HUES64 (cell line): ENCODE data around the gene UBE2M. TPM values are rescaled to one million over a fixed set of nuclear protein-coding genes. Genes with fewer than 3 reads are reported as not detected.
"Not testable (repeated sequence)": the region's sequence is repeated elsewhere in the genome, so short reads cannot be mapped to it uniquely, and the experiment has no call there.

ENCODE experiments used
- H3K27ac ChIP-seq: 2 replicates; pipeline ENCODE4 v1.7.0; 2013; ENCODE audit warnings: low read depth, low read length, inconsistent platforms
- H3K27me3 ChIP-seq: 2 replicates; pipeline ENCODE4 v1.6.1; 2013; ENCODE audit warnings: mild to moderate bottlenecking, low read length; ENCODE audit not compliant: insufficient read depth
- H3K36me3 ChIP-seq: 2 replicates; pipeline ENCODE4 v1.6.1; 2013; ENCODE audit warnings: mild to moderate bottlenecking, low read length; ENCODE audit not compliant: insufficient read depth
- H3K4me1 ChIP-seq: 2 replicates; pipeline ENCODE4 v1.6.1; 2013; ENCODE audit warnings: mild to moderate bottlenecking, low read length, moderate library complexity; ENCODE audit not compliant: insufficient read depth
- H3K4me3 ChIP-seq: 2 replicates; pipeline ENCODE4 v1.5.1; 2013; ENCODE audit warnings: mild to moderate bottlenecking, low read length, moderate library complexity
- H3K9ac ChIP-seq: 2 replicates; pipeline ENCODE4 v1.6.1; 2013; ENCODE audit warnings: mild to moderate bottlenecking, low read depth, low read length
- H3K9me3 ChIP-seq: 2 replicates; pipeline ENCODE4 v1.6.1; 2013; ENCODE audit warnings: low read depth, low read length; ENCODE audit not compliant: insufficient read depth
- WGBS: fragments of 150-250, 120-280 bp; methylation state at CpG from one replicate; pipeline ENCODE4 v1.1.7; 2013; ENCODE audit warnings: missing lambda C conversion rate; 5-methylcytosine and 5-hydroxymethylcytosine counted together
- polyA plus RNA-seq, 2 experiments: library from polyadenylated mRNA; stranded (reverse); fragments of 50-300 nt; gene quantifications; one replicate each; pipeline ENCODE4 v1.2.3, GENCODE V29; 2013

The UBE2M gene
- 89.2 TPM for polyA plus RNA-seq (2013, experiment 1 of 2)
- 96.9 TPM for polyA plus RNA-seq (2013, experiment 2 of 2)

- H3K9me3 ChIP-seq, result no peaks in the 10 kb centered on the region
- H3K36me3 ChIP-seq, result peaks cover 11% of the 10 kb centered on the region
- peak within 1 kb of the TSS; percentile 99 for H3K9ac ChIP-seq
- H3K4me1 ChIP-seq, result no peaks in the 10 kb centered on the region
- H3K27ac ChIP-seq, result peak within 1 kb of the TSS; percentile 100
- under 1% methylated on average over 62 of the region's 62 CpGs for WGBS
- H3K4me3 ChIP-seq, result peak within 1 kb of the TSS; percentile 66
- peaks cover 21% of the 10 kb centered on the region for H3K27me3 ChIP-seq
Observed at GRCh38 chr19:58558066-58558622, at the start of gene UBE2M. UBE2M (minus strand) TSS chr19:58558611; CDS start chr19:58558381, 230 bp downstream.

- not testable (repeated sequence) for H3K9me3 ChIP-seq, H3K4me3 ChIP-seq, H3K4me1 ChIP-seq, H3K27me3 ChIP-seq, H3K36me3 ChIP-seq, H3K27ac ChIP-seq, H3K9ac ChIP-seq
- WGBS, result 92% methylated on average over 23 of the region's 28 CpGs
Observed at GRCh38 chr19:58607213-58607612, 48.8 kb upstream of the UBE2M start.

GRCh38 chr19:58606251-58606896 lies 48.0 kb upstream of the UBE2M start:
- H3K9ac ChIP-seq, H3K4me3 ChIP-seq, H3K36me3 ChIP-seq, H3K4me1 ChIP-seq, H3K27ac ChIP-seq, H3K9me3 ChIP-seq, H3K27me3 ChIP-seq: not testable (repeated sequence)
- 90% methylated on average over 61 of the region's 62 CpGs for WGBS

- peaks cover 18% of the 10 kb centered on the region; the same call in 1 of the 2 replicates for H3K36me3 ChIP-seq
- H3K27ac ChIP-seq, result no peak overlapping the region
- H3K4me3 ChIP-seq, result no peak overlapping the region
- WGBS, result 95% methylated on average over 4 of the region's 4 CpGs
- H3K4me1 ChIP-seq, result no peaks in the 10 kb centered on the region
- H3K9ac ChIP-seq, result no peak overlapping the region
- H3K9me3 ChIP-seq, result no peaks in the 10 kb centered on the region
- no peaks in the 10 kb centered on the region for H3K27me3 ChIP-seq
Observed at GRCh38 chr19:58586133-58586765, 27.8 kb upstream of the UBE2M start.

- 73% methylated on average over 5 of the region's 6 CpGs for WGBS
- no peak overlapping the region for H3K27ac ChIP-seq
- H3K9ac ChIP-seq, result no peak overlapping the region
Observed at GRCh38 chr19:58585442-58586132, 27.2 kb upstream of the UBE2M start.

GRCh38 chr19:58584498-58585441 lies 26.4 kb upstream of the UBE2M start:
- H3K27ac ChIP-seq, result no peak overlapping the region
- WGBS, result 92% methylated on average over 7 of the region's 9 CpGs

More at GRCh38 chr19:58585442-58586132, 27.2 kb upstream of the UBE2M start:
- Histone ChIP-seq H3K4me1 (no peaks in the 10 kb centered on the region), H3K4me3 (no peak overlapping the region), H3K36me3 (peaks cover 18% of the 10 kb centered on the region; the same call in 1 of the 2 replicates), H3K27me3 (no peaks in the 10 kb centered on the region), H3K9me3 (no peaks in the 10 kb centered on the region)

GRCh38 chr19:58582985-58583384 lies 24.6 kb upstream of the UBE2M start:
- Histone ChIP-seq H3K9me3 (no peaks in the 10 kb centered on the region), H3K27ac (no peak overlapping the region), H3K4me3 (no peak overlapping the region), H3K9ac (no peak overlapping the region), H3K27me3 (no peaks in the 10 kb centered on the region), H3K4me1 (no peaks in the 10 kb centered on the region), H3K36me3 (peaks cover 18% of the 10 kb centered on the region; the same call in 1 of the 2 replicates)
- 95% methylated on average over 6 of the region's 6 CpGs for WGBS

More at GRCh38 chr19:58584498-58585441, 26.4 kb upstream of the UBE2M start:
- H3K27me3 ChIP-seq, result no peaks in the 10 kb centered on the region
- no peaks in the 10 kb centered on the region for H3K4me1 ChIP-seq
- H3K9ac ChIP-seq, result no peak overlapping the region
- peaks cover 18% of the 10 kb centered on the region; the same call in 1 of the 2 replicates for H3K36me3 ChIP-seq
- no peak overlapping the region for H3K4me3 ChIP-seq
- no peaks in the 10 kb centered on the region for H3K9me3 ChIP-seq

GRCh38 chr19:58581227-58582141 lies 23.1 kb upstream of the UBE2M start:
- Histone ChIP-seq H3K4me3 (no peak overlapping the region), H3K36me3 (peaks cover 18% of the 10 kb centered on the region; the same call in 1 of the 2 replicates), H3K9ac (no peak overlapping the region), H3K27ac (no peak overlapping the region), H3K27me3 (no peaks in the 10 kb centered on the region), H3K4me1 (no peaks in the 10 kb centered on the region), H3K9me3 (no peaks in the 10 kb centered on the region)
- WGBS, result 71% methylated on average over 62 of the region's 62 CpGs

GRCh38 chr19:58579473-58580142 lies 21.2 kb upstream of the UBE2M start:
- no peaks in the 10 kb centered on the region for H3K4me1 ChIP-seq
- H3K36me3 ChIP-seq, result peaks cover 18% of the 10 kb centered on the region; the same call in 1 of the 2 replicates
- no peak overlapping the region for H3K9ac ChIP-seq
- 89% methylated on average over 7 of the region's 8 CpGs for WGBS
- no peaks in the 10 kb centered on the region for H3K9me3 ChIP-seq
- no peak overlapping the region for H3K4me3 ChIP-seq
- H3K27ac ChIP-seq, result no peak overlapping the region
- H3K27me3 ChIP-seq, result no peaks in the 10 kb centered on the region
